HepG2 (cell line): Measurements from ENCODE around the gene CSNK1D. TPM values are rescaled to one million over a fixed set of nuclear protein-coding genes. Genes with fewer than 3 reads are reported as not detected.

Experiments
- FOXK1 ChIP-seq: sonication (generic); formaldehyde crosslinking; IDR thresholded peaks from 2 replicates; pipeline ENCODE4 v1.4.0; 2020; ENCODE audit warnings: low read depth, missing genetic modification reagents, borderline replicate concordance
- IRF1 ChIP-seq: sonication (generic); formaldehyde crosslinking; IDR thresholded peaks from 2 replicates; pipeline ENCODE4 v1.4.0; 2020; ENCODE audit warnings: low read depth, mild to moderate bottlenecking, missing genetic modification reagents
- NFE2 ChIP-seq: sonication (generic); formaldehyde crosslinking; IDR thresholded peaks from 2 replicates; pipeline ENCODE4 v1.4.0; 2020; ENCODE audit warnings: missing genetic modification reagents
- RELA ChIP-seq: sonication (generic); formaldehyde crosslinking; IDR thresholded peaks from 2 replicates; pipeline ENCODE4 v1.4.0; 2020; ENCODE audit warnings: missing genetic modification reagents
- RFXANK ChIP-seq: IDR thresholded peaks from 2 replicates; pipeline ENCODE4 v1.6.1; 2016
- TCF7L2 ChIP-seq: IDR thresholded peaks from 2 replicates; pipeline ENCODE4 v1.6.1; 2011; ENCODE audit warnings: mild to moderate bottlenecking, low read depth, low read length, moderate library complexity
- ZBTB40 ChIP-seq, 2 experiments: fragments of 450-650 bp in 1 of 2; sonication (generic) in 1 of 2; formaldehyde crosslinking in 1 of 2; IDR thresholded peaks; 2 replicates each; pipeline versions ENCODE4 v1.6.1 to v1.8.0; 2016 to 2022; ENCODE audit warnings: antibody characterized with exemption in 1 of 2, mild to moderate bottlenecking in 1 of 2, missing genetic modification reagents in 1 of 2
- ZNF121 ChIP-seq: sonication (generic); formaldehyde crosslinking; IDR thresholded peaks from 2 replicates; pipeline ENCODE4 v1.5.0; 2020; ENCODE audit warnings: mild to moderate bottlenecking, missing genetic modification reagents
- ZNF296 ChIP-seq: sonication (generic); formaldehyde crosslinking; conservative IDR thresholded peaks from 2 replicates; pipeline ENCODE4 v1.5.0; 2020; ENCODE audit warnings: mild to moderate bottlenecking, missing genetic modification reagents
- ZNF343 ChIP-seq: sonication (generic); formaldehyde crosslinking; IDR thresholded peaks from 2 replicates; pipeline ENCODE4 v1.4.0; 2020; ENCODE audit warnings: mild to moderate bottlenecking, missing genetic modification reagents
- ZNF556 ChIP-seq: sonication (generic); formaldehyde crosslinking; IDR thresholded peaks from 2 replicates; pipeline ENCODE4 v1.4.0; 2020; ENCODE audit warnings: mild to moderate bottlenecking, missing genetic modification reagents, borderline replicate concordance
- ZNF576 ChIP-seq: sonication (generic); formaldehyde crosslinking; IDR thresholded peaks from 2 replicates; pipeline ENCODE4 v1.4.0; 2020; ENCODE audit warnings: mild to moderate bottlenecking, missing genetic modification reagents
- ZNF614 ChIP-seq: IDR thresholded peaks from 2 replicates; pipeline ENCODE4 v1.6.1; 2018; ENCODE audit warnings: missing biosample characterization, missing genetic modification reagents, inconsistent platforms, borderline replicate concordance
- ZNF710 ChIP-seq: sonication (generic); formaldehyde crosslinking; IDR thresholded peaks from 2 replicates; pipeline ENCODE4 v1.5.0; 2020; ENCODE audit warnings: mild to moderate bottlenecking, missing genetic modification reagents, borderline replicate concordance
- ZNF720 ChIP-seq: sonication (generic); formaldehyde crosslinking; IDR thresholded peaks from 2 replicates; pipeline ENCODE4 v1.4.0; 2020; ENCODE audit warnings: missing genetic modification reagents
- ZNF790 ChIP-seq: sonication (generic); formaldehyde crosslinking; IDR thresholded peaks from 2 replicates; pipeline ENCODE4 v1.8.0; 2022; ENCODE audit warnings: missing genetic modification reagents, mild to moderate bottlenecking, borderline replicate concordance
- polyA plus RNA-seq, 8 experiments: library from polyadenylated mRNA; depleted of rRNA in 3 of 8; stranded (reverse) in 7 of 8; unstranded in 1 of 8; fragments of >200 nt; fragmentation: Illumina TruSeq in 4 of 8; extraction: Trizol in 4 of 8; gene quantifications; 2 replicates each; pipeline versions ENCODE4 v1.2.1 to v1.2.3, GENCODE V29; 2011 to 2016; ENCODE audit warnings: low read depth in 4 of 8, missing spikeins in 1 of 8, mixed read lengths in 1 of 8; ENCODE audit not compliant: insufficient read depth in 1 of 8
- total RNA-seq, 5 experiments: library from RNA; depleted of rRNA; stranded (reverse); fragments of >200 nt; fragmentation: Illumina TruSeq; extraction: Trizol; gene quantifications; 2 replicates each; pipeline ENCODE4 v1.2.3, GENCODE V29; 2016; ENCODE audit warnings: low read depth in 1 of 5

Gene CSNK1D
- total and polyA plus RNA-seq, 2 of the 13 experiments (the other 11 are each of a cell fraction or from before 2014, with no cell fraction given) = 31.5 to 128 TPM

- TF ChIP-seq ZNF710 (peak; percentile 84; the same call in 1 of the 2 replicates), RFXANK (no peak), RELA (CRISPR knock-in tag) (no peak; the same call in 1 of the 2 replicates), IRF1 (CRISPR knock-in tag) (no peak), ZNF296 (CRISPR knock-in tag) (no peak), ZNF343 (0 out of 2 replicates have a peak, but pooled peaks have one; percentile 35), NFE2 (CRISPR knock-in tag) (no peak), ZNF121 (CRISPR knock-in tag) (peak; percentile 98), ZNF614 (CRISPR knock-in tag) (peak; percentile 92; the same call in 1 of the 2 replicates), ZNF556 (CRISPR knock-in tag) (peak; percentile 82; the same call in 1 of the 2 replicates), FOXK1 (CRISPR knock-in tag) (peak; percentile 99), ZNF790 (no peak), ZNF720 (CRISPR knock-in tag) (no peak), TCF7L2 (no peak), ZBTB40 (IDR thresholded peaks at IDR 0.05) (no peak), ZBTB40 (CRISPR knock-in tag; IDR thresholded peaks at IDR 0.05) (peak; percentile 86), ZNF576 (CRISPR knock-in tag) (no peak)
These were observed 14.6 kb upstream of the CSNK1D start (continued) for GRCh38 chr17:82287868-82288801.
